ENCODE measurements around the gene HSDL1. TPM values are rescaled to one million over a fixed set of nuclear protein-coding genes. Genes with fewer than 3 reads are reported as not detected.

The HSDL1 gene
- total RNA-seq, 2 donors from 2014 or later, result 21.6 to 34.1 TPM

Other genes with a start within 250 kb of the HSDL1 start
- 10 to 100 TPM; 27.0 to 36.3 TPM for gene MLYCD, start 246.1 kb downstream of the HSDL1 start, total RNA-seq
- 1 to 10 TPM; 7.0 to 8.3 TPM for gene OSGIN1, start 191.9 kb downstream of the HSDL1 start, total RNA-seq
- under 1 TPM in 1 of 2 donors, not detected in 1; 0.91 TPM for gene NECAB2, start 176.9 kb downstream of the HSDL1 start, total RNA-seq
- gene SLC38A8, start 102.4 kb downstream of the HSDL1 start, total RNA-seq, result not detected
- gene MBTPS1, start 28.2 kb downstream of the HSDL1 start, total RNA-seq, result 10 to 100 TPM; 71.5 to 93.6 TPM
- gene DNAAF1, start 131 bp upstream of the HSDL1 start, total RNA-seq, result not detected
- 10 to 100 TPM; 27.9 to 33.6 TPM for gene TAF1C, start 41.9 kb upstream of the HSDL1 start, total RNA-seq
- gene ADAD2, start 46.0 kb upstream of the HSDL1 start, total RNA-seq, result under 1 TPM in 1 of 2 donors, not detected in 1; 0.59 TPM
- gene KCNG4, start 94.8 kb upstream of the HSDL1 start, total RNA-seq, result not detected
- 1 to 10 TPM; 1.9 to 2.5 TPM for gene WFDC1, start 149.7 kb upstream of the HSDL1 start, total RNA-seq
- not detected for gene ATP2C2, start 223.4 kb upstream of the HSDL1 start, total RNA-seq

Data from left cardiac atrium (tissue), 2 donors.